Measurements from ENCODE around the gene SH3BP4.

GRCh38 chr2:235044501-235045271 lies 92.9 kb downstream of the SH3BP4 start:
- TF ChIP-seq POLR2AphosphoS5 (IDR thresholded peaks at IDR 0.05; ENCODE audit: low read depth, low read length) (no peak), POLR2A (IDR thresholded peaks at IDR 0.05; ENCODE audit: low read depth, low read length) (no peak)
